Osteocyte (in vitro differentiated cells): Measurements from ENCODE around the gene GABRG3. TPM values are rescaled to one million over a fixed set of nuclear protein-coding genes. Genes with fewer than 3 reads are reported as not detected.

Experiments
- DNase-seq: peaks from one replicate; pipeline ENCODE4 v3.0.0; 2021; ENCODE audit warnings: mixed read lengths; ENCODE audit not compliant: unreplicated experiment; ENCODE audit errors: extremely low spot score
- H3K27ac Mint-ChIP-seq: one replicate; pipeline ENCODE4 v1.8.0; 2021; ENCODE audit warnings: mild to moderate bottlenecking, mixed read lengths; ENCODE audit not compliant: unreplicated experiment
- H3K27me3 Mint-ChIP-seq: one replicate; pipeline ENCODE4 v1.8.0; 2021; ENCODE audit warnings: mixed read lengths; ENCODE audit not compliant: unreplicated experiment
- H3K36me3 Mint-ChIP-seq: one replicate; pipeline ENCODE4 v1.8.0; 2021; ENCODE audit warnings: mixed read lengths; ENCODE audit not compliant: unreplicated experiment
- H3K4me1 Mint-ChIP-seq: one replicate; pipeline ENCODE4 v1.8.0; 2021; ENCODE audit warnings: mixed read lengths; ENCODE audit not compliant: unreplicated experiment
- H3K4me3 Mint-ChIP-seq: one replicate; pipeline ENCODE4 v1.8.0; 2021; ENCODE audit warnings: mild to moderate bottlenecking, moderate library complexity, mixed read lengths; ENCODE audit not compliant: unreplicated experiment
- H3K9me3 Mint-ChIP-seq: one replicate; pipeline ENCODE4 v1.8.0; 2021; ENCODE audit warnings: mixed read lengths; ENCODE audit not compliant: unreplicated experiment
- total RNA-seq: library from RNA; stranded (reverse); gene quantifications from 2 replicates; pipeline ENCODE4 v1.2.1, GENCODE V29; 2021
- TF ChIP-seq, protein P1 (sequence below): fragments of 200-600 bp; sonication (generic); IDR thresholded peaks from 2 replicates; pipeline ENCODE4 v1.5.0; 2021; ENCODE audit warnings: antibody characterized with exemption, mild to moderate bottlenecking, moderate library complexity

The GABRG3 gene
- total RNA-seq, 1 donor from 2014 or later: 0.19 TPM

DNA sequence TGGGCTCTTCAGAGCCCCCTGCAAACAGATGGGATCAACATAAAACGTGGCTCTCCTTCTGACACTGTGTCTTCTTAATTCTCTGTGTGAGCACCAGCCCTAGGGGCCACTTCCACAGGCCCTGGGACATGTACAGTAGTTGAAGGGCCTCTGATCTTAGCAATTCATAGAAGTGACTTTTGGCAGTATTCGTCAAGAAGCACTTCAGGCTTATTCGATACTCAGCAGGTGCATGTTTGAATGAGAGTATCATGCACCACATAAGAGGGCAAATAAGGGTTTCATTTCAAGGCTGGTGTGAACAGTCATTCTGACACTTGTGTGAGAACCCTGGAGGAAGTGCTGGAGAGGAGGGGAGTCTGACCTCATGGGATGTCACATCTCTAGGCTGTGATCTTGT is 113.9 kb downstream of the GABRG3 start:
- Mint-ChIP-seq H3K27ac (no peak overlapping the region), H3K36me3 (no peaks in the 10 kb centered on the region), H3K9me3 (no peaks in the 10 kb centered on the region), H3K27me3 (no peaks in the 10 kb centered on the region), H3K4me1 (peaks cover 12% of the 10 kb centered on the region), H3K4me3 (no peak overlapping the region)
- no peak for DNase-seq
- TF ChIP-seq, protein P1, sequence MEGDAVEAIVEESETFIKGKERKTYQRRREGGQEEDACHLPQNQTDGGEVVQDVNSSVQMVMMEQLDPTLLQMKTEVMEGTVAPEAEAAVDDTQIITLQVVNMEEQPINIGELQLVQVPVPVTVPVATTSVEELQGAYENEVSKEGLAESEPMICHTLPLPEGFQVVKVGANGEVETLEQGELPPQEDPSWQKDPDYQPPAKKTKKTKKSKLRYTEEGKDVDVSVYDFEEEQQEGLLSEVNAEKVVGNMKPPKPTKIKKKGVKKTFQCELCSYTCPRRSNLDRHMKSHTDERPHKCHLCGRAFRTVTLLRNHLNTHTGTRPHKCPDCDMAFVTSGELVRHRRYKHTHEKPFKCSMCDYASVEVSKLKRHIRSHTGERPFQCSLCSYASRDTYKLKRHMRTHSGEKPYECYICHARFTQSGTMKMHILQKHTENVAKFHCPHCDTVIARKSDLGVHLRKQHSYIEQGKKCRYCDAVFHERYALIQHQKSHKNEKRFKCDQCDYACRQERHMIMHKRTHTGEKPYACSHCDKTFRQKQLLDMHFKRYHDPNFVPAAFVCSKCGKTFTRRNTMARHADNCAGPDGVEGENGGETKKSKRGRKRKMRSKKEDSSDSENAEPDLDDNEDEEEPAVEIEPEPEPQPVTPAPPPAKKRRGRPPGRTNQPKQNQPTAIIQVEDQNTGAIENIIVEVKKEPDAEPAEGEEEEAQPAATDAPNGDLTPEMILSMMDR: no peak

DNA sequence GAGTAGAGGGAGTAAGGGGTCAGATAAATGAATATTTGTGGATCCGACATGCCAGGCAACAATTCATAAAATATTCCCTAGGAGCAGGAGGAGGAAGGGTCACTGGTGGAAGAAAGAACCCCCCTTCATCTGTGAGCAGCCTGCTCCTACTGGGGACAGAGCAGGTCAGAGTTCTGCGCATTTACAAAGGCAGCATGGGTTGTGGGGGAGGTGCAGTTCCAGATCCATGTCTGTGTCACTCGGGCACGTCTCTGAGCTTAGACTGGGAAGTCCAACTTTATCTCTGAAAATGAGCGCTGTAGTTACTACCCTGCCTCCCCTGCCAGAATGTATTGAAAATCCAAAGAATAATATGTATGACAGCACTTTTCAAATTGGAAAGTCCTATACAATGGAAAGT is 115.2 kb downstream of the GABRG3 start:
- Mint-ChIP-seq H3K27ac (no peak overlapping the region), H3K27me3 (no peaks in the 10 kb centered on the region)

DNA sequence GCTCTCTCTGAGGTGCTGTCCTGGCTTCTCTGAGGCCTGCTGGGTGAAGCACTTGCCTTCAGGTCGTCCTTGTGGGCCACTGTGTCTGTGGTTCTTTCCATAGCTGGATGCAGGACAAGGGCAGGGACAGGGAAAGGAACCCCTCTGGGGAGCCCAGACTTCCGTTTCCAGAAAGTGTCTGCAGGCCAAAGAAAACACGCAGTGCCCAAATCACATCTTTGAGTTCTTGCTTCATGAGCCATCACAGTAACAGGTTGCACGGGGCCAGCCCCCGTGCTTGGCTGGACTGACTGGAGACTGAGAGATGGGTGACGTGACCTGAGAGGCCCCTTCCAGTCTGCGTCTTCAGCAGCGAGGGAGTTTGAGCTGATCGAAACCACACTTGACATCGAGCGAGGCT is 115.8 kb downstream of the GABRG3 start:
- peak overlapping the region; percentile 8 for H3K27ac Mint-ChIP-seq

More for the DNA sequence above, 115.2 kb downstream of the GABRG3 start:
- Mint-ChIP-seq H3K4me3 (no peak overlapping the region), H3K36me3 (no peaks in the 10 kb centered on the region), H3K4me1 (peaks cover 13% of the 10 kb centered on the region), H3K9me3 (no peaks in the 10 kb centered on the region)
- DNase-seq: no peak
- TF ChIP-seq, protein P1: no peak

DNA sequence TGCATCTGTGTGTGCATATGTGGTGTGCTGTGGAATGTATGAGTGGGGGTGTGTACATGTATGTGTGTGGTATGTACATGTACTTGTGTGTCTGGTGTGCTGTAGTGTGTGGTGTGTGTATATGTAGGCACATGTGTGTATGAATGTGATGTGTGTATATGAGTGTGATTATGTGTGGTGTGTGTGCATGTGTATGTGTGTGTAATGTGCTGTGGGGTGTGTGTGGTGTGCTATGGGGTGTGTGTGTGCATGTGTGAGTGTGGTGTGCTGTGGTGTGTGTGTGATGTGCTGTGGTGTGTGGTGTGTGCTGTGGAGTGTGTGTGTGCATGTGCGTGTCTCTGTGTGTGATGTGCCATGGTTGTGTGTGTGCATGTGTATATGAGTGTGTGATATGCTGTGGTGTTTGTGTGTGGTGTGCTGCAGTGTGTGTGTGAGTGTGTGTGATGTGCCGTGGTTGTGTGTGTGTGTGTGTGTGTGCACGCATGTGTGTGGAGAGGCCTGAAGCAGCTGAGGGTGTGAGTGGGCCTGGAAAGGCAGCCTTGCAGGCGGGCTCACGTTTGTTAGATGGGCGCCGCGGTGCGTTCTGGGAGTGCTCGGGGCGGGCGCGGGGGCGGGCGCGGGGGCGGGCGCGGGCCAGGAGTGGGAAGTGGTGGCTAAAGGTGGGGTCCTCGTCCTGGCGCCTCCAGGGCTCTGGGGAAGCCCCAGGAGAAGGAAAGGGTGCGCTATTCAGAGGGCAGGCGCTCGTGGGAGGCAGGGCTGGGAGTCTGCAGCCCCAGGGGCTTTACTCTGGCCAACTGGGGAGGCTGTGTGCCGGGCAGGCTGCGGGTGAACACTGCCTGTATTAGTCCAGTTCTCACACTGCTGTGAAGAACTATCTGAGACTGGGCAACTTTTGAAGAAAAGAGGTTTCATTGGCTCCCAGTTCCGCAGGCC is 116.9 kb downstream of the GABRG3 start:
- Mint-ChIP-seq H3K4me3 (no peak overlapping the region), H3K4me1 (peaks cover 20% of the 10 kb centered on the region), H3K9me3 (no peaks in the 10 kb centered on the region), H3K36me3 (no peaks in the 10 kb centered on the region), H3K27me3 (no peaks in the 10 kb centered on the region), H3K27ac (no peak overlapping the region)
- TF ChIP-seq, protein P1: no peak
- no peak for DNase-seq

More for the DNA sequence above, 115.8 kb downstream of the GABRG3 start:
- Mint-ChIP-seq H3K4me1 (peaks cover 18% of the 10 kb centered on the region), H3K9me3 (no peaks in the 10 kb centered on the region), H3K4me3 (no peak overlapping the region), H3K27me3 (no peaks in the 10 kb centered on the region), H3K36me3 (no peaks in the 10 kb centered on the region)
- DNase-seq: no peak
- TF ChIP-seq, protein P1: no peak

DNA sequence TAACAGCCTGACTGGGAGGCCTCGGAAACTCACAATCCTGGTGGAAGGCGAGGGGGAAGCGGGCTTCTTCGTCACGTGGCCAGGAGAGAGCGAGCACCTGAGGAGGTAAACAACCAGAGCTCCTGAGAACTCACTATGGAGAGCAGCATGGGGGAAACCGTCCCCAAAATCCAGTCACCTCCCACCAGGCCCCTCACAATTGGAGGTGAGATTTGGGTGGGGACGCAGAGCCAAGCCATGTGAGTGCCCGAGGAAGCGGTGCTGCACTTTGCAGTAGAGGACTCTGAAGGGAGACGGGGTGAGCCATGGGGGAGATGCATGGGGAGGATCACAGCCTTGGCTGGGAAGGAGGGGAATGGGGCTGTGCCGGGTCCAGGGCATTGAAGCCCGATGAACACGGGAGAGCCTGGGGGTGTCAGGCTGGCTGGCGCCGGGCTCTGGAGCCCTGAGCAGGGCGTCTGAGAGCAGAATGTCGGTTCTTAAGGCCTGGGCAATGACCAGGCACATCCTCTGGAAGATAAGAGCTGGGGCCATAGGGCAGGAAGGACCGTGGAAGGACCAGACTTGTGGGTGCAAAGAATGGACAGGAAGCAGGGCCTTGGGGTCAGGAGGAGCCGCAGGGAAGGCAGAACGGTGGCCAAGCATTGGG is 117.7 kb downstream of the GABRG3 start:
- H3K36me3 Mint-ChIP-seq: no peaks in the 10 kb centered on the region
- TF ChIP-seq, protein P1: no peak
- no peak for DNase-seq
- peaks cover 20% of the 10 kb centered on the region for H3K4me1 Mint-ChIP-seq
- no peaks in the 10 kb centered on the region for H3K27me3 Mint-ChIP-seq
- no peak overlapping the region for H3K4me3 Mint-ChIP-seq
- no peaks in the 10 kb centered on the region for H3K9me3 Mint-ChIP-seq
- H3K27ac Mint-ChIP-seq: no peak overlapping the region
